ENCODE results near the gene MTHFD2.
"Not testable (repeated sequence)": the region's sequence is repeated elsewhere in the genome, so short reads cannot be mapped to it uniquely, and the experiment has no call there.

The MTHFD2 gene

GRCh38 chr2:74181739-74182138, 16.7 kb upstream of the MTHFD2 start:
- TF ChIP-seq, protein P1, sequence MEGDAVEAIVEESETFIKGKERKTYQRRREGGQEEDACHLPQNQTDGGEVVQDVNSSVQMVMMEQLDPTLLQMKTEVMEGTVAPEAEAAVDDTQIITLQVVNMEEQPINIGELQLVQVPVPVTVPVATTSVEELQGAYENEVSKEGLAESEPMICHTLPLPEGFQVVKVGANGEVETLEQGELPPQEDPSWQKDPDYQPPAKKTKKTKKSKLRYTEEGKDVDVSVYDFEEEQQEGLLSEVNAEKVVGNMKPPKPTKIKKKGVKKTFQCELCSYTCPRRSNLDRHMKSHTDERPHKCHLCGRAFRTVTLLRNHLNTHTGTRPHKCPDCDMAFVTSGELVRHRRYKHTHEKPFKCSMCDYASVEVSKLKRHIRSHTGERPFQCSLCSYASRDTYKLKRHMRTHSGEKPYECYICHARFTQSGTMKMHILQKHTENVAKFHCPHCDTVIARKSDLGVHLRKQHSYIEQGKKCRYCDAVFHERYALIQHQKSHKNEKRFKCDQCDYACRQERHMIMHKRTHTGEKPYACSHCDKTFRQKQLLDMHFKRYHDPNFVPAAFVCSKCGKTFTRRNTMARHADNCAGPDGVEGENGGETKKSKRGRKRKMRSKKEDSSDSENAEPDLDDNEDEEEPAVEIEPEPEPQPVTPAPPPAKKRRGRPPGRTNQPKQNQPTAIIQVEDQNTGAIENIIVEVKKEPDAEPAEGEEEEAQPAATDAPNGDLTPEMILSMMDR (IDR thresholded peaks at IDR 0.05; ENCODE audit: control insufficient read depth, extremely low read depth, insufficient read depth), result no peak
- no peak overlapping the region for H3K4me3 ChIP-seq (ENCODE audit: low read depth, low read length)
- DNase-seq (ENCODE audit: low read depth), result no peak

- TF ChIP-seq, protein P1 (IDR thresholded peaks at IDR 0.05; ENCODE audit: control insufficient read depth, extremely low read depth, insufficient read depth), result no peak
- no peak for DNase-seq (ENCODE audit: low read depth)
- no peak overlapping the region for H3K4me3 ChIP-seq (ENCODE audit: low read depth, low read length)
Measured at GRCh38 chr2:74183878-74184277, 14.5 kb upstream of the MTHFD2 start.

GRCh38 chr2:74186038-74186437, 12.4 kb upstream of the MTHFD2 start:
- no peak for DNase-seq (ENCODE audit: low read depth)
- TF ChIP-seq, protein P1 (IDR thresholded peaks at IDR 0.05; ENCODE audit: control insufficient read depth, extremely low read depth, insufficient read depth), result no peak
- no peak overlapping the region for H3K4me3 ChIP-seq (ENCODE audit: low read depth, low read length)

DNA sequence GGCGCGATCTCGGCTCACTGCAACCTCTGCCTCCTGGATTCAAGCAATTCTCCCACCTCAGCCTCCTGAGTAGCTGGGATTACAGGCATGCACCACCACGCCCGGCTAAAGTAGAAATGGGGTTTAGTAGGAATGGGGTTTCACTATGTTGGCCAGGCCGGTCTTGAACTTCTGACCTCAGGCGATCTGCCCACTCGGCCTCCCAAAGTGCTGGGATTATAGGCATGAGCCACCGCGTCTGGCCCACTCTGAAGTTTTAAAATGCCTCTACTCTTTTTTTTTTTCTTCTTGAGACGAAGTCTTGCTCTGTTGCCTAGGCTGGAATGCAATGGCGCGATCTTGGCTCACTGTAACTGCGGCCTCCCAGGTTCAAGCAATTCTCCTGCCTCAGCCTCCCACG, 11.7 kb upstream of the MTHFD2 start:
- H3K4me3 ChIP-seq (ENCODE audit: low read depth, low read length); DNase-seq (ENCODE audit: low read depth): not testable (repeated sequence)

GRCh38 chr2:74188018-74188601, 10.3 kb upstream of the MTHFD2 start:
- no peak for DNase-seq (ENCODE audit: low read depth)
- TF ChIP-seq, protein P1 (IDR thresholded peaks at IDR 0.05; ENCODE audit: control insufficient read depth, extremely low read depth, insufficient read depth), result no peak
- no peak overlapping the region for H3K4me3 ChIP-seq (ENCODE audit: low read depth, low read length)

GRCh38 chr2:74188696-74189095, 9.7 kb upstream of the MTHFD2 start:
- TF ChIP-seq, protein P1 (IDR thresholded peaks at IDR 0.05; ENCODE audit: control insufficient read depth, extremely low read depth, insufficient read depth), result no peak
- no peak overlapping the region for H3K4me3 ChIP-seq (ENCODE audit: low read depth, low read length)
- DNase-seq (ENCODE audit: low read depth), result no peak

- TF ChIP-seq, protein P1 (IDR thresholded peaks at IDR 0.05; ENCODE audit: control insufficient read depth, extremely low read depth, insufficient read depth), result no peak
- no peak overlapping the region for H3K4me3 ChIP-seq (ENCODE audit: low read depth, low read length)
- no peak for DNase-seq (ENCODE audit: low read depth)
Measured at GRCh38 chr2:74191596-74192380, 6.6 kb upstream of the MTHFD2 start.

Data from LNCaP clone FGC (cell line).